HG02870 (cell line): ENCODE data around the gene ADCK1.
"Not testable (repeated sequence)": the region's sequence is repeated elsewhere in the genome, so short reads cannot be mapped to it uniquely, and the experiment has no call there.

ENCODE experiments used
- ATAC-seq: cut with Tn5 transposase; IDR thresholded peaks from one replicate; pipeline ENCODE4 v1.9.1; 2021; ENCODE audit warnings: mild to moderate bottlenecking, moderate library complexity; ENCODE audit not compliant: unreplicated experiment

ADCK1 gene

GRCh38 chr14:77799863-77800730 lies at the start of gene ADCK1:
ADCK1 (plus strand) TSS chr14:77800109; CDS start chr14:77818979, 18,870 bp downstream.
- ATAC-seq = peak; percentile 91

DNA sequence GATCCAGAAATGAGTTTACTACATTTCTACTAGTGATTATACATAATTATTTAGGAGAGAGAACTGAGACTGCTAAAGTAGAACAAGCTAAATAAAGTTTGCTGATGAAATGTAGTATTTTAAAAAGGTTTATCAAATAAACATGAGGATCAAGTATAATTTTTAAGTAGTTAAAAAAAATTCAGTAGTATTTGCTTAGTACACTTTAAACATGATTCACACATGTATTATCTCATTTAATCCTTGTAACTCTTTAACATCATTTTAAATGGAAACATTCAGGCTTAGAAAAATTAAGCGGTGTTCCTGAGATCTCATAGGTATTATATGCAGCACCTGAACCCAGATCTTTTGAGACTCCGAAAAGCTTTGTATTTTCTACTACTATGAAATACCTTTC lies 47.6 kb upstream of the ADCK1 start:
- no peak for ATAC-seq

- no peak for ATAC-seq
Measured at GRCh38 chr14:77752799-77753516, 47.0 kb upstream of the ADCK1 start.

- peak; percentile 94 for ATAC-seq
Measured at GRCh38 chr14:77760381-77761204, 39.3 kb upstream of the ADCK1 start, which contains the start of gene SNW1. SNW1 (minus strand) TSS chr14:77761156; CDS start chr14:77761127, 29 bp downstream.

DNA sequence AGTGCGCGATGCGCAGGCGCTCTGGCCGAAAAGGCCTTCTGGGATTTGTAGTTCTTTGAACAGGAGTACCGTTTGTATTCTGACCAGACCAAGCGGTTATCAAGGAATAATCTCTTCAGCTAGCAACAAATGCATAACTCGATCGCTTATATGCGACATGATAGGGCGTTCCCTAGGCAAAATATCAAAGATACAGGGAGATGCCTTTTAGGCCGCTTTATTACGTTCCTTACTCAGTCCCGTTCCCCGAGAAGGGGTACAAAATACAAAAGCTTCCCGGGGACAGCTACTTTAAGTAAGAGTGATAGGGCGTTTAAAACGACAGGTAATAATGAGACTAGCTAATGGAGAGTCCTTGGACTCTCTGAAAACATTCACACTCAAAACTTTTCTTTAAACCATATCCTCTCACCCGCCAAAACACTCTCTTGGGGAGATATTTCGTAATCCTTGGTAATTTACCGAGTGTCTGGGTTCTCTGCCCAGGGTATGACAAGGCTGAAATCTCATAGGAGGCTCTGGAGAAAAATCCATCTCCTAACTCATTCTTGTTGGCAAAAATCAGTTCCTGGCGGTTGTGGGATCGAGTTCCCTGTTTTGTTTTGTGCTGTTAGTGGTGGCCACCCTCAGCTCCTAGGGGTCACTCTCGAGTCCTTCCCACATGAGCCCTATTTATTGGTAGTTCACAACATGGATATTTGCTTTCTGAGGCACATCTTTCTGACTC lies 38.5 kb upstream of the ADCK1 start:
- peak; percentile 24 for ATAC-seq

DNA sequence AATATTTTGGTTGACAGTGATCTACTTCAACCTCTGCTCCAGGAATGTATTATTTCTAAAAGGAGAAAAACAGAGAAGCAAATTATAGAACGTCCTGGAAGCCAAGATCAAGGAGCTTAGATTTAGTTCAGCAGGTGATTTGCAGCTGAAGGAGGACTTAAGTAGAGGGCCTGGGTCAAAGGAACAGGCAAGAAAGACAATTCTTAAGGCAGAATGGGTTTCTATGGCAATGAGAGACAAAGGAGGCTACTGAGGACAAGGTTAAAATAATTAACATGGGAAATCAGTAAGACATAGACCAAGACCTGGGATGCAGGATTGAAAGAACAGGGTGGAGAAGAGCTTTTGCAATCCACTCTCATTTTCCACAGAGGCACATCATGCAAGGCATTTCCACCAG lies 36.6 kb upstream of the ADCK1 start:
- ATAC-seq = no peak

- no peak for ATAC-seq
Measured at GRCh38 chr14:77763978-77764377, 35.9 kb upstream of the ADCK1 start.

DNA sequence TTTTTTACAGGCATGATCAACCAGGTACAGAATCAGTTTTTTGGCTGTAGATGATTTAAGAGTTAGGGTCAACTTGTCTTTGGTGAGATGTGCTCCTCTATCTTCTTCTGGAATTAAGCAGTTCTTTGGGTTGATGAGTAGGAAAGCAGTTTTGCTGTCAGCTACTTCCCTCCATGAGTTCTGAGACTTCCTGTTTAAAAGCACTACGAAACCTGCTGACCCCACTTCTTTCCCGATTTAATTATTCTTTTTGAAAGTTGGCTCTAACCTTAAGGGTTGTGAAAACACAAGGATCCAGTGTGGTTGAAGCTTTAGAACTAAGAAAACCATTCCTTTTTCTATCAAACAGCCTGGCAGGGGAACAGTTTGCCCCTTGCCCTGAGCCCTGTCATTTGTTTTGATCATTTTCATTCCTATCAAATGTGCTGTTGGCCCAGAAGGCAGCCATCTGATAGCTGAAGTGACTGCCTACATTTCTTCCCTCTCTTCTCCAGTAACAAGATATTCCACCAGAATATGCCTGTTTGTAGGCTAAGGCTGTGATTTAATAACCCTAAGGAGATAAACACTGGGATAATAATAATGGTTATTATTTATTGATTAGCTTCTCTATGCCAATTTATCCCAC lies 31.4 kb upstream of the ADCK1 start:
- not testable (repeated sequence) for ATAC-seq

DNA sequence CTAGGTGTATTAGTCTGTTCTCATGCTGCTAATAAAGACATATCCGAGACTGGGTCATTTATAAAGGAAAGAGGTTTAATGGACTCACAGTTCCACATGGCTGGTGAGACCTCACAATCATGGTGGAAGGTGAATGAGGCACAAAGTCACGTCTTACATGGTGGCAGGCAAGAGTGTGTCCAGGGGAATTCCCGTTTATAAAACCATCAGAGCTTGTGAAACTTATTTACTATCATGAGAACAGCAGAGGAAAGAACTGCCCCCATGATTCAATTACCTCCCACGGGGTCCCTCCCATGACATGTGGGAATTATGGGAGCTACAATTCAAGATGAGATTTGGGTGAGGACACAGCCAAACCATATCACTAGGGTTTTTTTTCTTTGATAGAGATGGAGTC lies 25.9 kb upstream of the ADCK1 start:
- not testable (repeated sequence) for ATAC-seq

GRCh38 chr14:77782202-77782601 lies 17.7 kb upstream of the ADCK1 start:
- ATAC-seq = no peak

GRCh38 chr14:77786148-77786547 lies 13.8 kb upstream of the ADCK1 start:
- ATAC-seq = no peak

DNA sequence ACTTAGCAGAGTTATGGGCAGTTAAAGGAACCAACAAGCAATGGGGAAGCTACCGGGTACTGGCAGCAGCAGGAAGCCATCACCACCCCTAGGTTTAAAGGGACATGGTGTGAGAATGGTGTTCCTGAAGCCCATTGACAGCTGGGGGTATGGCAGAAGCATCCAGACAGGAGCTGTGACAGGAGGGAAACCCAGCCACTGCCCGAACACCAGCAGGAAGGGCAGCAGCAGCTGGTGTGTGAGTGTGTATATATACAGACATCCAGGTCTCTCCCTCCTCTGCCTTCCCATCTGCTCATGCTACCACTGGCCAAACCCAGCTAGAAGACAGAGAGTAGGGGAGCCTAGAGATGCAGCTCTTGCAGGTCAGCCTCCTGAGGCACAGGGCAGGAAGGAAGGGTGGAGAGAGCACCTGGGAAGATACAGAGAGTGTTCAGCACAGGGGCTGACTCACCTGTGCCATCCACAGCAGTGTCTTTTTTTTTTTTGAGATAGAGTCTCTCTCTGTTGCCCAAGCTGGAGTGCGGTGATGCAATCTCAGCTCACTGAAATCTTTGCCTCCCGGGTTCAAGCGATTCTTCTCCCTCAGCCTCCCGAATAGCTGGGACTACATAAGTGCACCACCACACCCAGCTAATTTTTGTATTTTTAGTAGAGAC lies 9.2 kb upstream of the ADCK1 start:
- ATAC-seq = no peak

DNA sequence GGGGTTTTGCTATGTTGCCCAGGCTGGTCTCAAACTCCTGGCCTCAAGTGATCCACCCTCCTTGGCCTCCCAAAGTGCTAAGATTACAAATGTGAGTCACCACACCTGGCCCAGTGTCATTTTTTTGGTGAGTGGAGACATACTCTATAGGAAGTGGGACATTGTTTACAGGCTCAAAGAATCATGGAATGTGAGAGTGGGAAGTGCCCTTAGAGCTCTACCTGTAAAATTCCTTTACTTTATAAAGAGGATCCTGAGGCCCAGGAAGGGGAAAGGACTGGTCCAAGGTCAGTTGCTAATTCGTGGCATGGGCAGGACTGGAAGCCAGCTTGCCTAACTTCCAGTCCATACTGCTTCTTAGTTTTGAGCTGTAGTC lies 8.7 kb upstream of the ADCK1 start:
- no peak for ATAC-seq

GRCh38 chr14:77793255-77793654 lies 6.7 kb upstream of the ADCK1 start:
- ATAC-seq = not testable (repeated sequence)

DNA sequence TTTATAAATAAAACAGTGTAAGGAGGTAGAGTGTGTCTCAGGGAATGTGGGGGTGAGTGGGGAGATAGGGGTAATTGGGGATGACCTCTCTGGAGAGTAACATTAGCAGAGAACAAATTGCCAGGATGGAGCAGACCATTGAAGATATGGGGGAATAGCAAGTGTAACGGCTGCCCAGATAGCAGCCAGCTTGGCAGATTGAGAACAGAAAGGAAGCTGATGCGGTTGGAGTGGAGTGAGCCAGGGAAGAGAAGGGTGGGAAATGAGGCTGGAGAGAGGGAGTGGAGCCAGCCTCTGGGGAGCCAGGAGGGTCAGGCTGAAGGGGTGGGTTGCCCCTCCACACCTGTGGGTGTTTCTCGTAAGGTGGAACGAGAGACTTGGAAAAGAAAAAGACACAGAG lies 5.6 kb upstream of the ADCK1 start:
- no peak for ATAC-seq

GRCh38 chr14:77799456-77799855 lies 453 bp upstream of the ADCK1 start:
- not testable (repeated sequence) for ATAC-seq

DNA sequence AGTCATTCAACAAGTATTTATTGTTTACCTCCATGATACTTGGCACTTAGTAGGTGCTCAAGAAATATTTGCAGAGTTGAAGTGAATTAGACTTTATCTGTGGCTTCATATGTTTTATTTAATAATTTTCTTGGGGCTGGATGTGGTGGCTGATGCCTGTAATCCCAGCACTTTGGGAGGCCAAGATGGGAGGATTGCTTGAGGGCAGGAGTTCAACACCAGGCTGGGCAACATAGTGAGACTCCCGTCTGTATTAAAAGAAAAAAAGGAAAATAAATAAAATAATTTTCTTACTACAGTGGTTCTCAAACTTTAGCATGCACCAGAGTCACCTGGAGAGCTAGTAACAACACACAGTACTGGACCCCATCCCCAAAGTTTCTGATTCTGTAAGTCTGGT lies 905 bp downstream of the ADCK1 start:
- no peak for ATAC-seq

DNA sequence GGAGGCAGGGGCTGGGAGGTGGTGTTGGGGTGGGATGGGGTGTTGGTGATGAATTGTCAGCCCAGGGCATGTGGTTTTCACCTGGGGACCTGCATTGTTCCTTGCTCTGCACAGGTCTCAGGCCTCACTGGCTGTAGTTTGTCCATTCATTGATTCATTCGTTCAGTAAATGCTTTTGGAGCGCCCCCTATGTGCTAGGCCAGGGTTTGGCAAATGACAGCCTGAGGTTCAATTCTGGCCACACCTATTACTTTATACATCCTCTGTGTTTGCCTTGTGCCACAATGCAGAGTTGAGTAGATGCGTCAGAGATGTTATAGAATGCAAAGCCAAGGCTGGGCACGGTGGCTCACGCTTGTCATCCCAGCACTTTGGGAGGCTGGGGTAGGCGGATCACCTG lies 4.7 kb downstream of the ADCK1 start:
- no peak for ATAC-seq

- no peak for ATAC-seq
Measured at GRCh38 chr14:77805706-77806105, 5.8 kb downstream of the ADCK1 start.

DNA sequence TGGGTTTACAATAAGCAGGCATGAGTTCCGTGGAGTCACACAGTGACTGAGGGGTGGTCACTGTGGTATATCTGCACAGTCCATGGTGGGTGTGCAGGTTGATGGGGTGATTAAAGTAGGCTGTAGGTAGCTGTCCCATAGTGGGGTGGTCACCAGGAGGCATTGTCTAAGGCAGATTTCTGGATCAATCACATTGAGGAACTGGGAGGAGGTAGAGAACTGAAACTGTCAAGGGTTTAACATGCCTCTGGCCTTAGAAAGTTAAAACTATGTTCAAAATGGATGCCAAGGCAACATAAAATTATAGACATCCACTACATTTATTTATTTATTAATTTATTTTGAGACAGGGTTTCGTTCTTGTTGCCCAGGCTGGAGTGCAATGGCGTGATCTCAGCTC lies 8.3 kb downstream of the ADCK1 start:
- ATAC-seq = no peak
